ENCODE data around the gene SULF2.

Gene SULF2

GRCh38 chr20:47735412-47736400 lies 49.6 kb downstream of the SULF2 start:
- FAIRE-seq: no peak

- FAIRE-seq: no peak
These were observed 50.4 kb downstream of the SULF2 start for GRCh38 chr20:47734870-47735269.

- no peak for FAIRE-seq
These were observed 51.4 kb downstream of the SULF2 start for GRCh38 chr20:47733892-47734291.

GRCh38 chr20:47730744-47731143 lies 54.5 kb downstream of the SULF2 start:
- FAIRE-seq: no peak

GRCh38 chr20:47729472-47729871 lies 55.8 kb downstream of the SULF2 start:
- no peak for FAIRE-seq

GRCh38 chr20:47727909-47728361 lies 57.3 kb downstream of the SULF2 start:
- FAIRE-seq: no peak

- no peak for FAIRE-seq
These were observed 58.0 kb downstream of the SULF2 start for GRCh38 chr20:47727170-47727880.

- no peak for FAIRE-seq
These were observed 58.6 kb downstream of the SULF2 start for GRCh38 chr20:47726632-47727031.

GRCh38 chr20:47725248-47725973 lies 59.9 kb downstream of the SULF2 start:
- no peak for FAIRE-seq

- FAIRE-seq: no peak
These were observed 60.4 kb downstream of the SULF2 start for GRCh38 chr20:47724910-47725247.

- no peak for FAIRE-seq
These were observed 60.9 kb downstream of the SULF2 start for GRCh38 chr20:47724396-47724795.

- FAIRE-seq: no peak
These were observed 62.0 kb downstream of the SULF2 start for GRCh38 chr20:47723322-47723721.

GRCh38 chr20:47720636-47721427 lies 64.4 kb downstream of the SULF2 start:
- FAIRE-seq: no peak

GRCh38 chr20:47719625-47720024 lies 65.7 kb downstream of the SULF2 start:
- FAIRE-seq: no peak

- FAIRE-seq: no peak
These were observed 66.1 kb downstream of the SULF2 start for GRCh38 chr20:47719211-47719610.

GRCh38 chr20:47718398-47718797 lies 66.9 kb downstream of the SULF2 start:
- FAIRE-seq: no peak

GRCh38 chr20:47717421-47717820 lies 67.9 kb downstream of the SULF2 start:
- FAIRE-seq: no peak

GRCh38 chr20:47713878-47714450 lies 71.3 kb downstream of the SULF2 start:
- no peak for FAIRE-seq

GRCh38 chr20:47713163-47713562 lies 72.1 kb downstream of the SULF2 start:
- FAIRE-seq: no peak

- FAIRE-seq: no peak
These were observed 74.1 kb downstream of the SULF2 start for GRCh38 chr20:47711046-47711752.

- no peak for FAIRE-seq
These were observed 74.6 kb downstream of the SULF2 start for GRCh38 chr20:47710665-47711045.
